K562 (cell line): Measurements from ENCODE around the gene RNF39. TPM values are rescaled to one million over a fixed set of nuclear protein-coding genes. Genes with fewer than 3 reads are reported as not detected.

Experiments used
- ATAC-seq: fragments of 200-7000 bp; cut with Tn5 transposase; 3 replicates; pipeline ENCODE4 v1.9.1; 2020; ENCODE audit warnings: moderate library complexity
- BruUV-seq: library from RNA; stranded (reverse); fragments of 400-500 nt; replicated peaks from 2 replicates; lab custom pipeline; 2021; lab: Mats Ljungman, UMichigan
- CTCF ChIA-PET: fragments of 300-600 bp; formaldehyde crosslinking; extraction: SDS; loops from one replicate; lab custom pipeline; 2021; ENCODE audit warnings: low intra/inter-chr PET ratio; lab: Yijun Ruan, JAX
- POLR2A ChIA-PET: fragments of 300-600, 350-650 bp; sonication (Branson Sonifier 250); formaldehyde crosslinking; extraction: SDS; loops from one replicate; lab custom pipeline; 2021; ENCODE audit warnings: antibody characterized with exemption, inconsistent platforms; lab: Yijun Ruan, JAX
- DNase-seq, 4 experiments: peaks; one replicate each; pipeline versions ENCODE4 v3.0.0 to v3.0.0-alpha.2; 2011 to 2018; ENCODE audit warnings: low spot score in 3 of 4, mixed read lengths in 3 of 4; ENCODE audit errors: extremely low read depth in 1 of 4
- FAIRE-seq: peaks from 2 replicates; lab custom pipeline; 2011; peaks lifted over from hg19 to GRCh38; lab: Jason Lieb, UNC
- H2AFZ ChIP-seq: 2 replicates; pipeline ENCODE4 v1.6.0; 2011; ENCODE audit warnings: low read depth, low read length, control low read depth, inconsistent platforms
- H3K27ac ChIP-seq: fragments of 200-600 bp; 3 replicates; pipeline ENCODE4 v1.8.0; 2011; ENCODE audit warnings: low read depth, mild to moderate bottlenecking, control low read depth, inconsistent platforms, low read length, moderate library complexity, mixed read lengths; ENCODE audit errors: extremely low read depth
- H3K27me3 ChIP-seq, 2 experiments: fragments of 300-600 bp in 1 of 2; 2 replicates in 1 of 2; 3 replicates in 1 of 2; pipeline versions ENCODE4 v1.6.0 to v1.8.0; 2011; ENCODE audit warnings: inconsistent platforms in 2 of 2, low read length in 2 of 2, mild to moderate bottlenecking in 1 of 2, mixed read lengths in 1 of 2, moderate library complexity in 1 of 2; ENCODE audit not compliant: control insufficient read depth in 2 of 2, insufficient read depth in 2 of 2
- H3K36me3 ChIP-seq: fragments of 300-600 bp; 3 replicates; pipeline ENCODE4 v1.8.0; 2011; ENCODE audit warnings: mild to moderate bottlenecking, low read length, inconsistent platforms; ENCODE audit not compliant: control insufficient read depth, insufficient read depth
- H3K4me1 ChIP-seq, 2 experiments: fragments of 200-600 bp in 1 of 2; replicated peaks in 1 of 2; 2 replicates in 1 of 2; 3 replicates in 1 of 2; pipeline versions ENCODE4 v1.5.1 to v1.8.0; 2011; ENCODE audit warnings: inconsistent platforms in 2 of 2, low read length in 2 of 2, mild to moderate bottlenecking in 1 of 2, mixed read lengths in 1 of 2, moderate library complexity in 1 of 2; ENCODE audit not compliant: control insufficient read depth in 2 of 2, insufficient read depth in 2 of 2
- H3K4me2 ChIP-seq: 2 replicates; pipeline ENCODE4 v1.6.1; 2011; ENCODE audit warnings: low read length, control low read depth, inconsistent platforms, mixed read lengths; ENCODE audit not compliant: insufficient read depth
- H3K4me3 ChIP-seq: fragments of 200-600 bp; sonication (generic), shearing (Covaris generic); 2 replicates; pipeline ENCODE4 v1.5.1; 2016; ENCODE audit warnings: control low read depth, inconsistent platforms
- H3K79me2 ChIP-seq: fragments of 200-600 bp; 3 replicates; pipeline ENCODE4 v1.8.0; 2011; ENCODE audit warnings: low read length, inconsistent platforms; ENCODE audit not compliant: control insufficient read depth, insufficient read depth
- H3K9ac ChIP-seq, 2 experiments: 2 replicates each; pipeline versions ENCODE4 v1.6.0 to v1.6.1; 2011; ENCODE audit warnings: low read depth in 2 of 2, low read length in 2 of 2, control low read depth in 1 of 2, inconsistent platforms in 1 of 2, mild to moderate bottlenecking in 1 of 2, mixed read lengths in 1 of 2; ENCODE audit not compliant: insufficient read depth in 1 of 2
- H3K9me1 ChIP-seq: one replicate; pipeline ENCODE4 v1.6.0; 2011; ENCODE audit warnings: inconsistent platforms, mild to moderate bottlenecking, low read length, moderate library complexity; ENCODE audit not compliant: control insufficient read depth, insufficient read depth
- H3K9me3 ChIP-seq: replicated peaks from 2 replicates; pipeline ENCODE4 v1.5.1; 2011; ENCODE audit warnings: low read depth, low read length, inconsistent platforms; ENCODE audit not compliant: control insufficient read depth, insufficient read depth
- H4K20me1 ChIP-seq: replicated peaks from 2 replicates; pipeline ENCODE4 v1.6.1; 2011; ENCODE audit warnings: low read length, inconsistent platforms, mixed read lengths; ENCODE audit not compliant: control insufficient read depth, insufficient read depth
- CBX2 ChIP-seq: fragments of 200-600 bp; sonication (generic); IDR thresholded peaks from one replicate; pipeline ENCODE4 v1.6.1; 2012; ENCODE audit warnings: mild to moderate bottlenecking, low read length, inconsistent platforms; ENCODE audit not compliant: insufficient read depth, poor library complexity, severe bottlenecking
- CHCHD3 ChIP-seq: fragments of 250-450 bp; sonication (Bioruptor Pico); IDR thresholded peaks from 2 replicates; pipeline ENCODE4 v2.1.2; 2022; ENCODE audit warnings: mild to moderate bottlenecking
- FOSL1 ChIP-seq: fragments of 200-800 bp; sonication (Bioruptor generic); conservative IDR thresholded peaks from 2 replicates; pipeline ENCODE4 v1.6.1; 2016; ENCODE audit warnings: missing genetic modification characterization, missing compliant biosample characterization
- HIVEP1 ChIP-seq: fragments of 250-450 bp; sonication (Bioruptor Pico); IDR thresholded peaks from 2 replicates; pipeline ENCODE4 v1.4.0; 2020; ENCODE audit warnings: mild to moderate bottlenecking
- IRF2 ChIP-seq: sonication (generic); formaldehyde crosslinking; IDR thresholded peaks from 2 replicates; pipeline ENCODE4 v1.8.1; 2022; ENCODE audit warnings: mild to moderate bottlenecking, missing genetic modification reagents
- LEF1 ChIP-seq: fragments of 450-650 bp; IDR thresholded peaks from 2 replicates; pipeline ENCODE4 v1.6.1; 2016; ENCODE audit warnings: mild to moderate bottlenecking
- MTF1 ChIP-seq: fragments of 250-450 bp; sonication (Bioruptor Pico); IDR thresholded peaks from 2 replicates; pipeline ENCODE4 v1.9.0; 2021; ENCODE audit warnings: moderate library complexity, mild to moderate bottlenecking, inconsistent platforms, borderline replicate concordance
- NFRKB ChIP-seq: fragments of 450-650 bp; IDR thresholded peaks from 2 replicates; pipeline ENCODE4 v1.6.1; 2016; ENCODE audit warnings: low read depth
- PCBP1 ChIP-seq: fragments of 200-400 bp; formaldehyde crosslinking; IDR thresholded peaks from 2 replicates; pipeline ENCODE4 v1.6.1; 2018; ENCODE audit warnings: mild to moderate bottlenecking, low read depth, low read length; ENCODE audit not compliant: poor library complexity, severe bottlenecking
- RBFOX2 ChIP-seq: fragments of 200-400 bp; formaldehyde crosslinking; IDR thresholded peaks from 2 replicates; pipeline ENCODE4 v1.6.1; 2017; ENCODE audit warnings: low read depth, mild to moderate bottlenecking, low read length, moderate library complexity
- RBM25 ChIP-seq: fragments of 200-400 bp; formaldehyde crosslinking; IDR thresholded peaks from 2 replicates; pipeline ENCODE4 v1.6.1; 2018; ENCODE audit warnings: low read length, low read depth, moderate library complexity; ENCODE audit not compliant: severe bottlenecking
- THAP12 ChIP-seq: fragments of 250-450 bp; sonication (Bioruptor Pico); IDR thresholded peaks from 2 replicates; pipeline ENCODE4 v1.9.0; 2021; ENCODE audit warnings: mild to moderate bottlenecking, inconsistent platforms
- ZFPM2 ChIP-seq: fragments of 250-450 bp; sonication (Bioruptor Pico); IDR thresholded peaks from 2 replicates; pipeline ENCODE4 v1.5.1; 2022; ENCODE audit warnings: mild to moderate bottlenecking
- ZNF780A ChIP-seq: fragments of 250-450 bp; sonication (Bioruptor Pico); IDR thresholded peaks from 2 replicates; pipeline ENCODE4 v1.5.0; 2021; ENCODE audit warnings: mild to moderate bottlenecking
- ZZZ3 ChIP-seq: fragments of 450-650 bp; IDR thresholded peaks from 2 replicates; pipeline ENCODE4 v1.6.1; 2016; ENCODE audit warnings: antibody characterized with exemption, mild to moderate bottlenecking, moderate library complexity
- WGBS: fragments of 100-300 bp; shearing (Covaris generic); methylation state at CpG from one replicate; pipeline ENCODE4 v1.1.6; 2016; ENCODE audit warnings: low coverage, mixed read lengths; ENCODE audit not compliant: insufficient coverage; ENCODE audit errors: missing lambda C conversion rate; 5-methylcytosine and 5-hydroxymethylcytosine counted together
- in situ Hi-C: fragments of 300-500 bp; cut with MboI; formaldehyde crosslinking; loops from 4 replicates; pipeline ENCODE4 v1.15.0; 2018; ENCODE audit warnings: inconsistent platforms, mixed read lengths
- intact Hi-C: fragments of 100-400 bp; cut with micrococcal nuclease; formaldehyde crosslinking; loops from 2 replicates; pipeline ENCODE4 v1.14.2; 2022
- polyA plus RNA-seq, 8 experiments: library from polyadenylated mRNA; depleted of rRNA in 4 of 8; stranded (reverse) in 5 of 8; unstranded in 3 of 8; fragments of >200 nt; fragmentation: Nextera tagmentation in 2 of 8; fragmentation: Illumina TruSeq in 1 of 8; extraction: Ambion mirVana in 2 of 8; extraction: Trizol in 1 of 8; gene quantifications; 2 replicates each; pipeline versions ENCODE4 v1.2.1 to v1.2.3, GENCODE V29; 2011 to 2014; ENCODE audit warnings: inconsistent platforms in 1 of 8, missing spikeins in 1 of 8
- total RNA-seq, 7 experiments: library from RNA; depleted of rRNA in 6 of 7; stranded (reverse); fragments of >200 nt in 6 of 7; fragmentation: Illumina TruSeq in 2 of 7; extraction: Trizol in 2 of 7; gene quantifications; 2 replicates each; pipeline versions ENCODE4 v1.2.1 to v1.2.3, GENCODE V29; 2011 to 2021; ENCODE audit warnings: low replicate concordance in 1 of 7

Gene RNF39
- total and polyA plus RNA-seq, 9 of the 15 experiments (the other 6 are each of a cell fraction or from before 2014, with no cell fraction given) = not detected

GRCh38 chr6:30041821-30042220, 33.7 kb downstream of the RNF39 start (continued):
- no peak for TF ChIP-seq THAP12 (CRISPR knock-in tag)

- ChIA-PET CTCF (no interaction called here), POLR2A (interaction anchor here (1.2 kb wide), 1 partner anchor 11 kb away, joined by 3 read pairs; no protein-coding TSS in a partner anchor)
- H3K9ac ChIP-seq = no peak overlapping the region
- no peaks in the 10 kb centered on the region for H3K36me3 ChIP-seq
- H3K79me2 ChIP-seq = no peaks in the 10 kb centered on the region
- WGBS = 80% methylated on average over 6 of the region's 6 CpGs
- no peaks in the 10 kb centered on the region for H3K27me3 ChIP-seq
- no peak for FAIRE-seq
- BruUV-seq = no TSS peak
- no peak overlapping the region for H3K27ac ChIP-seq
- H4K20me1 ChIP-seq = no peaks in the 10 kb centered on the region
- intact Hi-C loops = no loop called here
- H2AFZ ChIP-seq = no peak overlapping the region
- in situ Hi-C loops = no loop called here
- ATAC-seq = no peak
- H3K4me1 ChIP-seq = no peaks in the 10 kb centered on the region
- H3K4me3 ChIP-seq = no peak overlapping the region
- H3K9me3 ChIP-seq = no peaks in the 10 kb centered on the region
- no peak overlapping the region for H3K4me2 ChIP-seq
- no peak for DNase-seq
- H3K9me1 ChIP-seq = no peaks in the 10 kb centered on the region
- TF ChIP-seq LEF1 (no peak), ZNF780A (CRISPR knock-in tag) (no peak), ZZZ3 (no peak), IRF2 (CRISPR knock-in tag) (no peak), NFRKB (no peak), CHCHD3 (CRISPR knock-in tag) (no peak), ZFPM2 (no peak), MTF1 (CRISPR knock-in tag) (no peak), HIVEP1 (CRISPR knock-in tag) (no peak), CBX2 (no peak), FOSL1 (tag) (no peak), PCBP1 (no peak), RBM25 (no peak), RBFOX2 (no peak)
Observed at GRCh38 chr6:30041221-30041620, 34.3 kb downstream of the RNF39 start.
